ENCODE data around the gene IGF2R.

DNA sequence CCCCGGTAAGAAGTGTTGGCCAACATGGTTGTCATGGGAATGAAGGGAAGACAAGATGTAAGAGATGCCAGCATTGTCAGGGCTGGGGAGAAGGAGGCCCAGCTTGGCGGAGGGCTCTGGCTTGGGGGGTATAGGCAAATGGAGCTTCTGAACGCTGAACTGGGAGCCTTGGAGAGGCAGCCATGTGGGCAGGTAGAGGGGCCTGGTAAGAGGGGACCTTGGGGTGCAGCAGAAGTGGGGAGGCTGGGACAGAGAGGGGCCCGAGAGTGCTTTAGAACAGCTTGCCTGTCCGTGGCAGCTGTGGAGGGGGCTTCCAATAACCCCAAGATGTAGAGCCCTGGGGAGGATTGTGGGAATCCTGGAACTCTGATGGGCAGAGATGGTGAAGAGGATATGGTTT lies 155.7 kb downstream of the IGF2R start:
- TF ChIP-seq CTCF (IDR thresholded peaks at IDR 0.05; ENCODE audit: poor library complexity) (no peak), EZH2 (IDR thresholded peaks at IDR 0.05; ENCODE audit: borderline replicate concordance) (no peak)
